CD8-positive, alpha-beta memory T cell (primary cell): ENCODE data around the gene NAT8L. TPM values are rescaled to one million over a fixed set of nuclear protein-coding genes. Genes with fewer than 3 reads are reported as not detected.

ENCODE experiments used
- CTCF ChIA-PET: fragments of 350-600 bp; sonication (Branson Sonifier 250); formaldehyde crosslinking; loops from one replicate; lab custom pipeline; 2021; ENCODE audit warnings: antibody characterized with exemption; lab: Charles Lee
- POLR2A ChIA-PET: fragments of 350-600 bp; sonication (Branson Sonifier 250); formaldehyde crosslinking; loops from one replicate; lab custom pipeline; 2021; ENCODE audit warnings: antibody characterized with exemption; lab: Charles Lee
- DNase-seq, 5 donors: peaks; one replicate each; pipeline versions ENCODE4 v3.0.0 to v3.0.0-alpha.2; 2020 to 2022; ENCODE audit warnings: mixed read lengths in 1 of 5
- H3K27ac ChIP-seq: one replicate; pipeline ENCODE4 v1.7.0; 2013; ENCODE audit warnings: low read depth, mild to moderate bottlenecking, low read length, moderate library complexity
- H3K27me3 ChIP-seq: 2 replicates; pipeline ENCODE4 v1.7.0; 2013; ENCODE audit warnings: low read length, mild to moderate bottlenecking; ENCODE audit not compliant: insufficient read depth, poor library complexity, severe bottlenecking
- H3K36me3 ChIP-seq: 2 replicates; pipeline ENCODE4 v1.7.0; 2013; ENCODE audit warnings: mild to moderate bottlenecking, low read length, moderate library complexity; ENCODE audit not compliant: insufficient read depth
- H3K4me1 ChIP-seq: 2 replicates; pipeline ENCODE4 v1.7.0; 2013; ENCODE audit warnings: mild to moderate bottlenecking, low read length, moderate library complexity; ENCODE audit not compliant: insufficient read depth
- H3K4me3 ChIP-seq: 2 replicates; pipeline ENCODE4 v1.7.0; 2013; ENCODE audit warnings: mild to moderate bottlenecking, low read length
- H3K9me3 ChIP-seq: 2 replicates; pipeline ENCODE4 v1.7.0; 2013; ENCODE audit warnings: mild to moderate bottlenecking, low read length
- H3K27ac Mint-ChIP-seq, 8 donors: one replicate each; pipeline ENCODE4 v1.8.0; 2020 to 2021; ENCODE audit warnings: mixed read lengths in 8 of 8, mild to moderate bottlenecking in 6 of 8, inconsistent platforms in 3 of 8, moderate library complexity in 3 of 8
- H3K27me3 Mint-ChIP-seq, 2 donors: one replicate each; pipeline ENCODE4 v1.8.0; 2020 to 2021; ENCODE audit warnings: mixed read lengths in 2 of 2, mild to moderate bottlenecking in 1 of 2, moderate library complexity in 1 of 2
- H3K36me3 Mint-ChIP-seq, 3 donors: one replicate each; pipeline ENCODE4 v1.8.0; 2020 to 2021; ENCODE audit warnings: mixed read lengths in 3 of 3, inconsistent platforms in 1 of 3, mild to moderate bottlenecking in 1 of 3
- H3K4me1 Mint-ChIP-seq, 3 donors: one replicate each; pipeline ENCODE4 v1.8.0; 2020 to 2021; ENCODE audit warnings: mixed read lengths in 3 of 3, inconsistent platforms in 1 of 3, mild to moderate bottlenecking in 1 of 3
- H3K4me3 Mint-ChIP-seq, 7 donors: one replicate each; pipeline ENCODE4 v1.8.0; 2020 to 2021; ENCODE audit warnings: mixed read lengths in 7 of 7, mild to moderate bottlenecking in 6 of 7, moderate library complexity in 4 of 7, inconsistent platforms in 2 of 7
- H3K9me3 Mint-ChIP-seq, 5 donors: one replicate each; pipeline ENCODE4 v1.8.0; 2020 to 2022; ENCODE audit warnings: mixed read lengths in 5 of 5, mild to moderate bottlenecking in 3 of 5, moderate library complexity in 2 of 5, inconsistent platforms in 1 of 5
- polyA plus RNA-seq: library from polyadenylated mRNA; unstranded; fragments of 300-500 nt; fragmentation: Illumina TruSeq; gene quantifications from one replicate; pipeline ENCODE4 v1.2.3, GENCODE V29; 2021
- total RNA-seq, 2 experiments: library from RNA; stranded (reverse); gene quantifications; one replicate each; pipeline ENCODE4 v1.2.3, GENCODE V29; 2021

NAT8L gene
- total and polyA plus RNA-seq, 3 experiments from 2014 or later: 0.42 to 0.55 TPM; not detected in 1

DNA sequence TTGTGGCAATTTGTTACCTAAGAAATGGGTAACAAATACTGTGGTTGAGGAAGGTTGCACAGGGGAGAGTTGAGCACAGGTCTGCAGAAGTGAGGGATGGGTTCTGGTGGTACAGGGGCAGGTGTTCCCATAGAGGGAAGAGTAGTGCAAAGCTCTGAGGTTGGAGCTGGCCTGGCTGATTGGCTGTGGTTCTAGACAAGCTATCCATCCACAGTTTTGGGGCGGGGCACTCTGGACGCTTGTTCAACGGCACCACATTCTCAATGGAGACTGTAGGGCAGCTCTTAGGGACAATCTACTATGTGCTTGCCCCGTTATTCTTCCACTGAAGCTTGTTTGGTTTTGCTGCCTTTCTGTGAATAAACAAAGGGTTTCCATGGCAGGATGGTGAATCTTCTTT, 35.4 kb downstream of the NAT8L start:
- H3K4me1 ChIP-seq: no peaks in the 10 kb centered on the region
- peaks cover 6 to 22% (median 16%) of the 10 kb centered on the region in 5 donors for H3K9me3 Mint-ChIP-seq
- POLR2A ChIA-PET: no interaction called here
- H3K4me3 Mint-ChIP-seq: no peak overlapping the region
- H3K4me3 ChIP-seq: no peak overlapping the region
- H3K9me3 ChIP-seq: no peaks in the 10 kb centered on the region
- CTCF ChIA-PET: no interaction called here
- no peaks in the 10 kb centered on the region for H3K4me1 Mint-ChIP-seq
- H3K27me3 ChIP-seq: no peaks in the 10 kb centered on the region
- no peak for DNase-seq
- peaks cover 0 to 20% (median 5%) of the 10 kb centered on the region in 3 donors for H3K36me3 Mint-ChIP-seq
- no peaks in the 10 kb centered on the region for H3K36me3 ChIP-seq
- H3K27ac ChIP-seq: no peak overlapping the region
- peak overlapping the region in 1 of 8 donors; percentile 88 for H3K27ac Mint-ChIP-seq
- peaks cover 18 to 27% of the 10 kb centered on the region in 2 donors for H3K27me3 Mint-ChIP-seq

GRCh38 chr4:2095236-2096072, 36.3 kb downstream of the NAT8L start:
- H3K9me3 Mint-ChIP-seq: peaks cover 6 to 23% (median 16%) of the 10 kb centered on the region in 5 donors
- POLR2A ChIA-PET: no interaction called here
- H3K27me3 ChIP-seq: no peaks in the 10 kb centered on the region
- H3K27ac ChIP-seq: no peak overlapping the region
- peaks cover 0 to 22% (median 5%) of the 10 kb centered on the region in 3 donors for H3K36me3 Mint-ChIP-seq
- no peaks in the 10 kb centered on the region for H3K9me3 ChIP-seq
- H3K4me3 ChIP-seq: no peak overlapping the region
- H3K4me3 Mint-ChIP-seq: no peak overlapping the region
- H3K27me3 Mint-ChIP-seq: peaks cover 18 to 22% of the 10 kb centered on the region in 2 donors
- no peaks in the 10 kb centered on the region for H3K36me3 ChIP-seq
- H3K4me1 ChIP-seq: no peaks in the 10 kb centered on the region
- no peak for DNase-seq
- no peaks in the 10 kb centered on the region for H3K4me1 Mint-ChIP-seq
- no peak overlapping the region for H3K27ac Mint-ChIP-seq
- CTCF ChIA-PET: no interaction called here

DNA sequence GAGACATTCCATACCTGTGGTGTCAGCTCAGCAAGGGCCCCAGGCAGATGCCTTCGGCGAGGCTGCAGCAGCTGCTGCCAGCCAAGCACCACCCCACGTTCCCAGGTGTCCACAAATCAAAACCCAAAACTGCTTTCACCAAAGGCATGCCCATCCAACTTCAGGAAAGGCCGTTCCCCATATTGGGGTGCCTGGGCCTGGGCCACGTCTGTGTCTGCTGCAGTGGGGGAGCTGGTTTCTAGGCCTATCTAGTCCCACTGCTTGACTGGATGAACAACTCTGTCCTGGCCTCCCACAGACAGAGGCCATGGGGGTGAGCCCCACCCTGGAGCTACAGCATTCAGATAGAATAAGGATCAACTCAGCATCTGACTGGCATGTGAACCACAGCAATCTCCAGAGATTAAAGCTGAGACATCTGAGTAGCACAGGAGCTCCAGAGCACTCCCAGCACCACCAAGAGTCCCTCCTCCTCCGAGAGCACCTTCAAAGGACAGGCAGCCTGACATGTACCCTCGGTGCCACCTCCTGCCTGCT, 37.0 kb downstream of the NAT8L start:
- H3K9me3 Mint-ChIP-seq: peaks cover 6 to 24% (median 18%) of the 10 kb centered on the region in 5 donors
- Histone ChIP-seq H3K4me1 (no peaks in the 10 kb centered on the region), H3K36me3 (no peaks in the 10 kb centered on the region), H3K27ac (no peak overlapping the region), H3K27me3 (no peaks in the 10 kb centered on the region), H3K9me3 (no peaks in the 10 kb centered on the region), H3K4me3 (no peak overlapping the region)
- no peak overlapping the region for H3K27ac Mint-ChIP-seq
- peak overlapping the region in 1 of 7 donors; percentile 63 for H3K4me3 Mint-ChIP-seq
- H3K36me3 Mint-ChIP-seq: peaks cover 0 to 29% (median 5%) of the 10 kb centered on the region in 3 donors
- ChIA-PET POLR2A (no interaction called here), CTCF (no interaction called here)
- H3K4me1 Mint-ChIP-seq: no peaks in the 10 kb centered on the region
- no peak for DNase-seq
- peaks cover 21 to 22% of the 10 kb centered on the region in 2 donors for H3K27me3 Mint-ChIP-seq

- H3K4me3 ChIP-seq: no peak overlapping the region
- Mint-ChIP-seq H3K36me3 (peaks cover 0 to 41% (median 8%) of the 10 kb centered on the region in 3 donors), H3K27me3 (peaks cover 8 to 13% of the 10 kb centered on the region in 2 donors), H3K27ac (no peak overlapping the region), H3K4me1 (no peaks in the 10 kb centered on the region), H3K4me3 (no peak overlapping the region), H3K9me3 (peaks cover 21 to 41% (median 34%) of the 10 kb centered on the region in 5 donors)
- no peaks in the 10 kb centered on the region for H3K27me3 ChIP-seq
- POLR2A ChIA-PET: no interaction called here
- H3K36me3 ChIP-seq: no peaks in the 10 kb centered on the region
- H3K27ac ChIP-seq: no peak overlapping the region
- CTCF ChIA-PET: no interaction called here
- H3K4me1 ChIP-seq: no peaks in the 10 kb centered on the region
- H3K9me3 ChIP-seq: no peaks in the 10 kb centered on the region
- DNase-seq: no peak
Measured at GRCh38 chr4:2101346-2102044, 42.4 kb downstream of the NAT8L start.

GRCh38 chr4:2102045-2102883, 43.1 kb downstream of the NAT8L start:
- peaks cover 15 to 34% (median 28%) of the 10 kb centered on the region in 5 donors for H3K9me3 Mint-ChIP-seq
- Histone ChIP-seq H3K27me3 (no peaks in the 10 kb centered on the region), H3K4me3 (no peak overlapping the region), H3K4me1 (no peaks in the 10 kb centered on the region), H3K36me3 (no peaks in the 10 kb centered on the region), H3K9me3 (no peaks in the 10 kb centered on the region), H3K27ac (no peak overlapping the region)
- peak overlapping the region in 1 of 8 donors; percentile 7 for H3K27ac Mint-ChIP-seq
- peak overlapping the region in 1 of 7 donors; percentile 24 for H3K4me3 Mint-ChIP-seq
- peaks cover 7 to 8% of the 10 kb centered on the region in 2 donors for H3K27me3 Mint-ChIP-seq
- ChIA-PET CTCF (no interaction called here), POLR2A (no interaction called here)
- H3K4me1 Mint-ChIP-seq: no peaks in the 10 kb centered on the region
- no peak for DNase-seq
- peaks cover 0 to 35% (median 4%) of the 10 kb centered on the region in 3 donors for H3K36me3 Mint-ChIP-seq

GRCh38 chr4:2103127-2103842, 44.2 kb downstream of the NAT8L start:
- no peak overlapping the region for H3K4me3 ChIP-seq
- Mint-ChIP-seq H3K27ac (no peak overlapping the region), H3K4me3 (no peak overlapping the region), H3K27me3 (peaks cover 9 to 14% of the 10 kb centered on the region in 2 donors), H3K36me3 (peaks cover 0 to 35% (median 4%) of the 10 kb centered on the region in 3 donors), H3K9me3 (peaks cover 15 to 30% (median 28%) of the 10 kb centered on the region in 5 donors), H3K4me1 (no peaks in the 10 kb centered on the region)
- H3K4me1 ChIP-seq: no peaks in the 10 kb centered on the region
- no peaks in the 10 kb centered on the region for H3K27me3 ChIP-seq
- no peak overlapping the region for H3K27ac ChIP-seq
- no peaks in the 10 kb centered on the region for H3K36me3 ChIP-seq
- no peaks in the 10 kb centered on the region for H3K9me3 ChIP-seq
- CTCF ChIA-PET: no interaction called here
- no peak for DNase-seq
- POLR2A ChIA-PET: no interaction called here

DNA sequence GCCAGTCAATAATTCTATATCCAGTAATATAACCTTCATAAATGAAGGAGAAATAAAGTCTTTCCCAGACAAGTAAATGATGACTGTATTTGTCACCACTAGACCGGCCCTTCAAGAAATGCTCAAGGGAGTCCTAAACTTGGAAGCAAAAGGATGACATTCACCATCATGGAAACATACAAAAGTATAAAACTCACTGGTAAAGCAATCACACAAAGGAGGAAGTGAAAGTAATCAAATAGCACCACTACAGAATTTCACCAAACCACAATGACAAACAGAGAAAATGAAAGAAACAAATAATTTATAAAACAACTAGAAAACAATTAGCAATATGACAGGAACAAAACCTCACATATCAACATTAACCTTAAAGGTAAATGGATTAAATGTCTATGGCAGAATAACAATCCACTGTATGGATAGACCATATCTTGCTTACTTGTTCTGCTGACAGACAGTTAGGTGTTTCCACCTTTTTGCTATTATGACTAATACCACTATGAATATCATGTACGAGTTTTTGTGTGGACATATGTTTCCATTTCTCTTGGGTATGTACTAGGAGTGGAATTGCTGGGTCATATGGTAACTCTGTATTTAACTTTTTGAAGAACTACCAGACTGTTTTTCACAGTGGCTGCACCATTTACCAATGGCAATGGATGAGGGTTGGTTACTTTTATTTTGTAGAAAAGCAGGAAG, 44.9 kb downstream of the NAT8L start:
- Histone ChIP-seq H3K9me3 (no peaks in the 10 kb centered on the region), H3K4me3 (no peak overlapping the region), H3K36me3 (no peaks in the 10 kb centered on the region), H3K27ac (no peak overlapping the region), H3K27me3 (no peaks in the 10 kb centered on the region), H3K4me1 (no peaks in the 10 kb centered on the region)
- ChIA-PET POLR2A (no interaction called here), CTCF (no interaction called here)
- peaks cover 15 to 30% (median 28%) of the 10 kb centered on the region in 5 donors for H3K9me3 Mint-ChIP-seq
- H3K27ac Mint-ChIP-seq: no peak overlapping the region
- H3K4me1 Mint-ChIP-seq: no peaks in the 10 kb centered on the region
- H3K27me3 Mint-ChIP-seq: peaks cover 12 to 20% of the 10 kb centered on the region in 2 donors
- peaks cover 0 to 38% (median 4%) of the 10 kb centered on the region in 3 donors for H3K36me3 Mint-ChIP-seq
- DNase-seq: no peak
- H3K4me3 Mint-ChIP-seq: no peak overlapping the region
